Activated CD4-positive, alpha-beta T cell treated with anti-CD3 and anti-CD28 coated beads, Interleukin-2, amount 50 U/mL, for 48 hours (primary cell): ENCODE data around the gene AP4M1.
"Not testable (repeated sequence)": the region's sequence is repeated elsewhere in the genome, so short reads cannot be mapped to it uniquely, and the experiment has no call there.

Experiments used
- DNase-seq, 2 experiments: peaks; one replicate each; pipeline ENCODE4 v3.0.0-alpha.2; 2020

Gene AP4M1

DNA sequence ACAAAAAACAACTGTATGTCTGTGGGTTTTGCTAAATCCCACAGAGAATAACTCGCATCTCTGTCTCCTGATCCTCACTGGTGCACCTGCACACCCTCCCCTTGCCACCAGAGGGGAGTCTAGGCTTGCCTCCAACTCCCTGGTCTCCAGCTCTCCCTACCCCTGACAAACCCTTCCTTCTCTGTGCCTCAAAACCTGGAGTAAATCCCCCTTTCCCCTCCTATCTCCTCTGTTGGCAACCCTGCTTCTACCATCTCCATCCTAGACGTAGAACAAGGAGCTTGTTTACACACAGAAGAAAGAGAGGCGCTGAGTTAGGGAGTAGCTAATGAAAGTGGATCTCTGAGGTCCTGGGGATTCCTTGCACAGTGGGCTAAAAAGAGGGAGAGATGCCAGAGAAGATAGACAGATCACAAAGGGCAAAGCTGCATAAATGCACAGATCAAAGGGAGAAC, 31.3 kb downstream of the AP4M1 start:
- DNase-seq, result peak; percentile 70 to 74

DNA sequence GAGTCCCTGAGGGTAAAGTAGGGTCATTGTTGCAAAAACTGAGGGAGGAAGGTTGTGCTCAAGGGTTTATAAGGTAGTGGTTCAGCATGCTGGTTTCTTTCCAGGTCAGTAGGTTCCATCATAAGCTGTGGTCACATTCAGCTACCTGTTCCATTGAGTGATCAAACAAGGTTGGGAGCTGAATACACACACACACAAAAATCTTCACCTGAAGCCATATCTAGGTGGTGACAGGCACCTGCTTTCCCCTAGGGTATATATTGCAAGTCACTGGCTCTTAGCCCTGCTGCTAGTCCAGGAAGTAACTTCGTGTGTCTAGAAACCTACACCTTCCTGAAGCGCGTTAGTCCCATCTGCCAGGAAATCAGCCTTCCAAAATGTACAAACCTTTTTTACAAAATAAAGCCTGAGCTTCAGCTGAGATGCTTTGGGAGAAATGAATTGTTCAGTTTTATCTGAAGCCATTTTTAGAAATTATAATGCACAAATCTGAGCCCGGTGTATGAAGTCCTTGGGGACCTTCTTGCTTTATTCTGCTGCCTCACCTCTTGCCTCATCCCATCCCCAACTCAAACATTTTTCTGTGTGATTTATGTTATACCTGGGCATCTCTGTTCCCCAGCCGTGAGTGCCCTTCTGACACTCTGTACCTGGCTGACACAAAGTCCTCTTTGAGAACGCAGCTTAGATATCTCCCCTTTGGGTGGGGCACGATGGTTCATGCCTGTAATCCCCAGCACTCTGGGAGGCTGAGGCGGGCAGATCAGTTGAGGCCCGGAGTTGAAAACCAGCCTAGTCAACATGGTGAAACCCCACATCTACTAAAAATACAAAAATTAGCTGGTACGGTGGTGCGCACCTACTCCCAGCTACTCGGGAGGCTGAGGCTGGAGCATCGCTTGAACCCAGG, 36.7 kb downstream of the AP4M1 start:
- no peak for DNase-seq

DNA sequence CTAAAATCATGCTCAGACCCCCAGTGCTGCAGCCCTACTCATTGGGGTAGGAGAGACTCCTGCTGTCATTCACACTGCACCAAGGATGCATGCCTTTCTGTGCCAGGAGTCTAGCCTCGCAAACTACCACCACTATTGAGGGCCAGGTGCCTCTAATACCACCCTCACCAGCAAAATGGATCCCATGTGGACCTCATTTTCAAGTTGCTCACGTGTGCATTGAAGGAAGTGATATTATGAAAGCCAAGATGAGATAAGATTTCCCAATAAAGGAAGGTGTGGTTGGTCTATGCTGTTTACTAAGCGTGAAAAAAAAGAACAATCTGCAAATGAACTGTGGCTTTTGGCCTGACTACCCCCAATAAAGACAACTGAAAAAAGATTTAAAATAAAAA, 40.1 kb downstream of the AP4M1 start:
- no peak for DNase-seq

DNA sequence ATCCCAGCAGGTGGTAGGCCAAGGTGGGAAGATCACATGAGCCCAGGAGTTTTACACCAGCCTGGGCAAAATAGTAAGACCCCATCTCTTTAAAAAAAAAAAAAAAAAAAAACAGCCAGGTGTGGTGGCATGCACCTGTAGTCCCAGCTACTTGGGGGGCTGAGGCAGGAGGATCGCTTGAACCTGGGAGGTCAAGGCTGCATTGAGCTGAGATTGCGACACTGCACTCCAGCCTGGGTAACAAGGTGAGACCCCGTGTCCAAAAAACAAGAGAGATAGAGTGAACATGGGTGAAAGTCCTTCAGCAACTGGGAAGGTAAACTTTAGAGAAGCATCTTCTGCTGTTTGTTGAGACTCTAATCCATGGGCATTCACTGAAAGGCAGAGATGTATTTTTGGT, 41.0 kb downstream of the AP4M1 start:
- no peak for DNase-seq

DNA sequence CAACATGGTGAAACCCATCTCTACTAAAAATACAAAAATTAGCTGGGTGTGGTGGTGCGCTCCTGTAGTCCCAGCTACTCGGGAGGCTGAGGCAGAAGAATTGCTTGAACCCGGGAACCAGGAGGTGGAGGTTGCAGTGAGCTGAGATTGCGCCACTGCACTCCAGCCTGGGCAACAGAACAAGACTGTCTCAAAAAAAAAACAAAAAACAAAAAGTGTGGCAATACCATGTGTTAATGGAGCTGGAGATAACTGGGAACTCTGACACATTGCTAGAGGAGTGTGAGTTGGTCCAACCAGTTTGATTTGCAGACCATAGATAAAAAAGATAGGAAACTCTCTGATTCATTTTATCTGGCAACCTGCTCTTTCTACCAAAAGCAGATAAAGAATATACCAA, 44.9 kb downstream of the AP4M1 start:
- DNase-seq, result not testable (repeated sequence)

DNA sequence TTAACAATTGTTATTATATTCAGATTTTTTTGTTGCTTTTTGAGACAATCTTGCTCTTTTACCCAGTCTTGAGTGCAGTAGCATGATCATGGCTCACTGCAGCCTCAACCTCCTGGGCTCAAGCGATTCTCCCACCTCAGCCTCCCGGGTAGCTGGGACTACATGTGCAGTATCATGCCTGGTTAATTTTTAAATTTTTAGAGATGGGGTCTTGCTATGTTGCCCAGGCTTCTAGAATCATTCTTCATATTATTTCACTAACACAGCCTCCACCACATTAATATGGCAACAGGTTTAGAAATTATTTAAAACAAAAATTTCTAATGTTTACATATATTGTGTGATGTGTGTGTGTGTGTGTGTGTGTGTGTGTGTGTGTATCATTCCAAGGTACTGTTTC, 45.8 kb downstream of the AP4M1 start:
- no peak for DNase-seq

DNA sequence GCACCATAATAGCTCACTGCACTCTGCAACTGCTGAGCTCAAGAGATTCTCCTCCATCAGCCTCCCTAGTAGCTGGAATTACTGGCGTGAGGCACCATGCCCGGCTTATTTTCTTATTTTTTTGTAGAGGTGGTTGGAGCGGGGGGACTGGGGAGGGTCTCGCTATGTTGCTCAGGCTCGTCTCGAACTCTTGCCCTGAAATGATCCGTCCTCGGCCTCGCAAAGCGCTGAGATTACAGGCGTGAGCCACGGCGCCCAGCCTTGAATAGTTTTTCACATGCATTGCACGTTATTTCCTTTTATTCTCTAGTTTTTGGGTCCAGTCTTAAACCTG, 46.7 kb downstream of the AP4M1 start:
- no peak for DNase-seq

DNA sequence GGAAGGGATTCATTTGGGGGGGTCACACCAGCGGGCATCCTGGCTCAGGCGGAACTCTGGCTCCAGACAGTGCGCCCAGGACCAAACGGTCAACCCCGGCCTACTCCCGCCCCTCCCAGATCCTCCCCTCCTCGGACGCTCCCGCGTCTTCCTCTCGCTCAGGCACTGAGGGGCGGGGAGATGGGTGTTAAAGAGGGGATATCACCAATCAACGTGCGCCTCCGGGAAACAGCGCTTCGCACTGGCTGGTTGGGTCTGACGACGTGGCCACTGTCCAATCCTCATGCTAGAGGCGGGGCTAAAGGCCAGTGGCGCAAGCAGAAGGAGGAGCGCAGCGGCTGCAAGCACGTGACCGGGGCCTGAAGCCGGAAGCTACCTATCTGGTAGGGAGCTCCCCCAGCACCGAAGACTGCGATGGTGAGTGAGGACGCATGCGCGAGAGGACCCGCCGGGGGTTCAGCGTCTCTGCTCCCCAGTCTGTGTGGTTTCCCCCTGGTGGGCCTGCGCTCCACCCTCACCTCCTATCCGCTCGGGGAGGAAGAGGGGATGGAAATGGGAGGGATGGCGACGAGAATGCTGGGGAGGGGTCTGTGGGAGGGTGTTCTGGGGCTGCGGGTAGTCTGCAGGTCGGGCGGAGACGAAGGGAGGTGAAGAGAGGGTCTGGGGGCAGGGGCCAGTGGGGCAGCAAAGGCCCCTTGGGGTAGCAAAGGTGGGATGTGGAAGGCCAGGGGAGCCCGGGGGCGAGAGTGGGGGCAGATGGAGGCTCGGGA, 47.3 kb downstream of the AP4M1 start, which contains the start of gene LAMTOR4:
Gene LAMTOR4, plus strand, starts transcription at position 360 of the 770 bp plus-strand sequence. Its CDS starts 55 bp downstream, at position 415.
- peak; percentile 98 to 99 for DNase-seq

DNA sequence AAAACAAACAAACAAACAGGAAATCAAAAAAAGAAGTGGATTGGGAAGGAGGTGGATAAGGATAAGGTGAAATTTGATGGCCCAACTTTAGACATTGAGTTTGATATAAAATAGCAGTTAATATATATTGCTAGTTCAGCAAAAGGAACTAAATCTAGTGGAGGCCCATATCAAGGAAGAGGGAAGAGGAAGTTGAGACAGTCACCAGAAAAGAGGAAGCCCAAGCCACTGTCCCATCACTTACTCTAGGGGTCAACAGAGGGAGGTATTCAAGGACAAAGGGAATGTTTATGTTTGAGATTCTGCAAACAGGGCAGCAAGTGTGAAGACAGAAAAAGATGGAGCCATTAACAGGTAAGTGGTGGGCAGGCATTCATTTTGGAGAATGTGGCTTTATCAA, 51.0 kb downstream of the AP4M1 start:
- DNase-seq, result no peak

DNA sequence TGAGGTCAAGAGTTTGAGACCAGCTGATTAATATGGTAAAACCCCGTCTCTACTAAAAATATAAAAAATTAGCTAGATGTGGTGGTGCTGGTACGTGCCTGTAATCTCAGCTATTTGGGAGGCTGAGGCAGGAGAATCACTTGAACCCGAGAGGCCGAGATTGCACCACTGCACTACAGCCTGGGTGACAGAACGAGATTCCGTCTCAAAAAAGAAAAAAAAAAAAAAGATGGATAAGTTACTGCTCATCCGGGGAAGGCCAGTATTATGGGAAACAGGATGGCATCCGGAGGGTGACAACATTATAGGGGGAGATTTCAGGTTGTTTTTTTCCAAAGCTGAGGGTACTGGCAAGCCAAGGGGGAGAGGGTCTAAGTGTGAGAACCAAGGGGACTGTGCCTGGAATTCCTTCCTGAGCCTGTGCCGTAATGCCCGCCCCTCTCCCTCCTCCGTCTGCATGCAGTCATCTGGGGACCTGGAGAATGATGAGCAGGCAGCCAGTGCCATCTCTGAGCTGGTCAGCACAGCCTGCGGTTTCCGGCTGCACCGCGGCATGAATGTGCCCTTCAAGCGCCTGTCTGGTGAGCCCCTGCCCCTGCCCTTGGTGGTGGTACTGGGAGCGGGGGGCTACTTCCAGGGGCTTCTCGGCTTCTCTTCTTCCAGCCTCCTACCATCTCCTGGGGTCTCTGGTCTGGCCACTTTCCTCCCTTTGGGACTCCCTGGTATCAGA, 51.7 kb downstream of the AP4M1 start:
- DNase-seq, result no peak

DNA sequence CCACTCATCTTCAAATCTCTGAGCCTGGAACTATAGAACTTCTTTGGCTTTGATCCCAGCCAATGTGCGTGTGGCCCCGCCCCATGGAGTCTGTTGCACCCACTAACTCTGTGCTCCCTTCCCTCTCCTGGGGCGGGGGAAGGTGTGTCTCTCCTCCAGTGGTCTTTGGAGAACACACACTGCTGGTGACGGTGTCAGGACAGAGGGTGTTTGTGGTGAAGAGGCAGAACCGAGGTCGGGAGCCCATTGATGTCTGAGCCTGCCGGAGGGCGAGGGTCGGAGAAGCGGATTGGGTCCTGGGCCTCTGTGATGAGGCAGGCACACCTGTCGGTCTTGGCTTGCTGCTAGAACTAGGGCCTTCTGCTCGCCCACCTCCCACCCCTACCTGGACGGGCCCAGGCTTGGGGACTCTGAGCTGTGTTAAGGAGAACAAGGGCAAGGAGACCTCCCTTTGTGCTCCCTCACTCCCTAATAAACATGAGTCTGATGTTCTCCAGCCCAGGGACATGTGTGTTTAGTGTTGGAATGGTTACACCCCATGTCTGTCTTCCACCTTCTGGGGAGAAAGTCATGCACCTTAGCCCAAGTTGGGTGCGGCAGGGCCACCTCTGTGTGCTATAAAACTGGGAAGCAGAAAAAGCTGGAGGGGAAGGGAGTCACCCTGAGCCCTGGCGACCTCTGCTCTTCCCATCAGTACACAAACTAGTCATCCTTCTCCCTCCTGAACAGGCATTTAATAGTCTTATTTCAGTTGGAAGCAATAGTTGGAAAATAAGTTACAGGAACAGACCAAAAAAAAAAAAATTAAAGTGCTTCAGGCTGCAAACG, 52.5 kb downstream of the AP4M1 start:
- no peak for DNase-seq

DNA sequence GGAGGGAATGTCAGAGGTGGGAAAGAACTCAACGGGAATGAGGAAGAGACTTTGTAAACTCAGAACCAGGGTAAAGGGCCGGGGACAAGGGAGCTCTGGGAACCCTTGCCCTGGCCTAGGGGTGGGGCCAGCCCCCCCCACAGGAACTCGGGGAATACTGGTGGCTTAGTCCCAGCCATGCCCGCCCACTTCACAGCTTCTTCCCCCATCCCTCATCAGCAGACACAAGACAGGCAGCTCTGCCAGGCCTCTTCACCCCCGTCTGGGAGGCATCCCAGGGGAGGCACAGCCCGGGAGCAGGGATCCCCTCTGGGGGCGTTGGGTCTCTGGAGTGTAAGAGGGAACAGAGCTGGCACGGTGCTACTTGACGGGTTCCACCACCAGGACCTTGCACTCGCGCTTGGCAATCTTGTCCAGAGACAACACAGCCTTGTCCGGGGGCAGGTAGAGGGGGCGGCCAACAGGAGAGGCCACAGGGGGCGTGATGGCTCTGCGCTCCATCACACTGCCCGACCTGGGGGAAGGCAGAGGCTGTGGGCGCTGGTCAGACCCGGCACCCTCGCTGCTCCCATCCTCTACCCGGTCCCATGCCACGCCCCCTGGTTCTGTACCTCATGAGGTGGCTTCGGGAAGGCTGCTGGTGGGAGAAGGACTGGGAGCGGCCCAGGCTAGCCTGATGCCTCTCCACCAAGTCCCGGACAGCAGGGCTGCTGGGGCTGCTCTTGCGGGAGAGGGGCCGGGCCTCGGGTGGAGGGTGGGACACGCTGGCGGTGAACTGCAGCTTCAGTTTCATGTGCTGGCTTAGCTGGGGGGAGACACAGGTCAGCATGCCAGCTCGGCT, 53.4 kb downstream of the AP4M1 start:
- no peak for DNase-seq

DNA sequence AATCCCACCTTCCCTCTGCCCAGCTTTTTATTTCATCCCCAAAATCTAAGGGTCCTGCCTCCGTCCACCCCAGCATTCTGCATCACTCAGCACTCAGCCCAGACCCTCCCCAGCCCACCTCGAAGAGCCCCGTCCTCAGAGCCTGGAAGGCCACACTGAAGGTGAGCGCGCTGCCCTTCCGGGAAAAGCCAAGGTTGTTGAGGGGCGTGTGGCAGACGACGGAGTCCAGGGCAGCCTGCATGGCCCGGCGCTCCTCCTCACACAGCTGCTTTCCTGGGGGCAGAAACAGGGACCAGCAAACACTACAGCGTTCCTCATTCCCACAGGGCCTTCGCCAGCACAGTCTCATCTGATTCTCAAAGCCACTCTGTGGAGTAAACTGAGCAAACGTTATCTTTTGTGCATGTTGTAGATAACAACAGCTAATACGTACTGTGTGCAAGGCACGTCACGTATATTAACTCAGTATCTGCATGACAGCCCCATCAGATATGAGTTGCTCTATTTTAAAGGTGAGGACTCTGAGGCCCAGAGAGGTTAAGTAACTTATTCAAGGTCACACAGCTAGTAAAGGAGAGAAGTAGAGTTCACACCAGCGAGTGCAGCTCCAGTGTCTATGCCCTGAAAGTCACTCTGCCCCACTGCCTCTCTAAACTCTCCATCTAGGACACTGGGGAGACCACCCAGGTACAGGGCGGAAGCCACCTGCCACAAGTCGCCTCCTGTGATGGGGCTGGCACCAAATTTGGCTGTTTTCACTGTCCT, 54.3 kb downstream of the AP4M1 start:
- DNase-seq, result no peak

DNA sequence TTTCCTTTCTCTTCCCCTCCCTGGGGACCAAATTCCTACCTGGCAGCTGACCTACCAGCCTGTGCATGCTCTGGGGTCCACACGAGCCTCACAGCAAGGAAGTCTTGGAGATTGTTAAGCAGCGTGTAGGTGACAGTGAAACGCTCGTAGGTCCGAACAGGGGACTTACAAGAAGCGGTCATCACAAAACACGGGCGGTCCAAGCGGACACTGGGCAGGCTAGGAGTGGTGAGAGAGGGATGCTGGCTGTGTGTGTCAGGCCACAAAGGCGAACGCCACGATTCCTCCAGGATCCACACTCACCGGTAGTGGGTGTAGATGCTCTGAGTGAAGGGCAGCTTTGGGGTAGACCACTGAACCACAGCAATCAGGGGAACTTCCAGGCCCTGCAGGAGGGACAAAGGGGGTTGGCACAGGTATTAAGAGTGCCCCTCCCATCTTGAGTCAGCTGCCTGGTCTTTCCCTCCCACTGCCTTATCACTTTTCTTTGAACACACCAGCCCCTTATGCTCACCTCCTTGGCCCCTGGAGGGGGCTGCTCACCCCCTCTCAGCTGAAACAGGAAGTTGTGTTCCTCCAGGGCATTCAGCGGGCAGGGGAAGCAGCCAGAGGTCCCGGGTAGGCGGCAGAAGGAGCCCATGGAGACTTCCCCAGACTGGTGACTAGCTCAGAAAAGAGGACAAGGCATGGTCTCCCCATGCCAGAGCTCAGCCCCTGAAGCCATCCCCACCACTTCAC, 55.1 kb downstream of the AP4M1 start:
- DNase-seq, result no peak

DNA sequence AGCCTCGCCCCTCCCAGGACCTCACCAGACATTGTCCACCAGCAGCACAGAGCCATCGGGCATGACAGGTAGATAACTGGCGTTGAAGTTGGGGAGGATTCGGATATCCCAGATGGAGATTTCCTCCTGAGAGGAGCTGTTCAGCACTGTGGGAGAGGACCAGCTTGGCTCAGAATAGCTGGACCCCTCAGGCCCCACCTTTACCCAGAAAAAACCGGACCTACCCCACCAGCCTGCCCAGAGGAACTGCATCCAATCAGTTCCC, 55.6 kb downstream of the AP4M1 start:
- DNase-seq, result no peak

DNA sequence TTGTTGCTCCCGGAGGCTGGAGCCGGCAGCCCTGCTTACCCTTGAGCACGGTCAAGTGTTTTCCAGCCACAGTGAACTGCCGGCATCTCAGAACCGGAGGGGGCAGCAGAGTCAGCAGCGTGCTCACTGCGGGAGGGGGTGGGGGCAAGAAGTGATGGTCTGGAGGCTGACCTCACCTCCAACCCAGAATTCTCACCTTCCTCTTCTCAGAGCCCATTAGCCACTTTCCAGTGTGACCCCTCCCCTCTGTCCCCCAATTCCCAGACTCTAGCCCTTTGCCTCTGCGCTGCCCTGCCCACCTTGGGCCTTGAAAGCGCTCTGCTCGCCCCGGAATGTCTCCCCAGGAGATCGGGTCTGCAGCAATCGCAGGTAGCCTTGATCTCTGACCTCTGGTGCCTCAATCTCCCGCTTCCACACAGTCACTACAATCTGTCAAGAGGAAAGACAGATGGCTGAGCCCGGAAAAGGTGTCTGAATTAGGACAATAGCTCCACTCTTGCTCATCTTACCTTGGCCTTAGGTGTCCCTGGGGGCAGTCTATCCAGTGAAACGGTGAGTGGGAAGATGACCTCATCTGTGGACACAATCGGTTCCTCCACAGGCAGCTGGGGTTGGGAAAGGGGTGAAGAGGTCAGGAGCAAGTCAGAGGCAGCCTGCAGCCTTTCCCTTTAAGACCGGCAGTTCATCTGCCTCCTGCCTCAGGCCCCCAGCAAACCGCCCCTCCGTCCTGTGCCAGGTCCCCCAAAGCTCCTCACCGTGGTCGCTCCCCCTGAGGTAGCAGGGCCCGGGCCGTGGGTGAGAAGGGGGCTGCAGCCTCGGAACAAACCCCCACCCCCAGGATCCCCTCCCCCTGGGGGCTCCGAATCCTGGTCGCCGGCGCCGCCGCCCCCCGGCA, 56.1 kb downstream of the AP4M1 start:
- no peak for DNase-seq
